Measurements from ENCODE around the gene CACNA1H.

DNA sequence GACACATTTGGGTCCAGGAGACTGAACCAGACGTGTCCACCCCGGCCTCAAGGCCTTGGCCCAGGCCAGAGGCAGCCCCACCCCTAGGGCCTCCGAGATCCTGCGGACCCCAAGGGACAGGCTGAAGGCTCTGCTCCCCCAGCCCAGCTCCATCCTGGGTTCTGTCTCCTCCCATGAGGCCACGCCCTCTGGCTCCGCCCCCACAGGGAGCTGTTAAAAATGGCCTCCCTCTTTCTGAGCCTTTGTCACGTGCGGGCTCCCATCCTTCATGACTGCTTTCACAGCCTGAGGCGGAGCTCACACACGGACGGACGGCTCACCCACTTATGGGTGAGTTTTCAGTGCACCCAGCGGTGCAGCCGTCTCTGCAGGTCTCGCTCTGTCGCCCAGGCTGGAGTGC is 6.5 kb upstream of the CACNA1H start:
- TF ChIP-seq POLR2AphosphoS5 (IDR thresholded peaks at IDR 0.05; ENCODE audit: low read depth, low read length) (no peak), SIN3A (IDR thresholded peaks at IDR 0.05; ENCODE audit: borderline replicate concordance, insufficient read depth, low read depth, low read length) (no peak)
- TF ChIP-seq, protein P1, sequence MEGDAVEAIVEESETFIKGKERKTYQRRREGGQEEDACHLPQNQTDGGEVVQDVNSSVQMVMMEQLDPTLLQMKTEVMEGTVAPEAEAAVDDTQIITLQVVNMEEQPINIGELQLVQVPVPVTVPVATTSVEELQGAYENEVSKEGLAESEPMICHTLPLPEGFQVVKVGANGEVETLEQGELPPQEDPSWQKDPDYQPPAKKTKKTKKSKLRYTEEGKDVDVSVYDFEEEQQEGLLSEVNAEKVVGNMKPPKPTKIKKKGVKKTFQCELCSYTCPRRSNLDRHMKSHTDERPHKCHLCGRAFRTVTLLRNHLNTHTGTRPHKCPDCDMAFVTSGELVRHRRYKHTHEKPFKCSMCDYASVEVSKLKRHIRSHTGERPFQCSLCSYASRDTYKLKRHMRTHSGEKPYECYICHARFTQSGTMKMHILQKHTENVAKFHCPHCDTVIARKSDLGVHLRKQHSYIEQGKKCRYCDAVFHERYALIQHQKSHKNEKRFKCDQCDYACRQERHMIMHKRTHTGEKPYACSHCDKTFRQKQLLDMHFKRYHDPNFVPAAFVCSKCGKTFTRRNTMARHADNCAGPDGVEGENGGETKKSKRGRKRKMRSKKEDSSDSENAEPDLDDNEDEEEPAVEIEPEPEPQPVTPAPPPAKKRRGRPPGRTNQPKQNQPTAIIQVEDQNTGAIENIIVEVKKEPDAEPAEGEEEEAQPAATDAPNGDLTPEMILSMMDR (IDR thresholded peaks at IDR 0.05): no peak
- TF ChIP-seq, protein P2, sequence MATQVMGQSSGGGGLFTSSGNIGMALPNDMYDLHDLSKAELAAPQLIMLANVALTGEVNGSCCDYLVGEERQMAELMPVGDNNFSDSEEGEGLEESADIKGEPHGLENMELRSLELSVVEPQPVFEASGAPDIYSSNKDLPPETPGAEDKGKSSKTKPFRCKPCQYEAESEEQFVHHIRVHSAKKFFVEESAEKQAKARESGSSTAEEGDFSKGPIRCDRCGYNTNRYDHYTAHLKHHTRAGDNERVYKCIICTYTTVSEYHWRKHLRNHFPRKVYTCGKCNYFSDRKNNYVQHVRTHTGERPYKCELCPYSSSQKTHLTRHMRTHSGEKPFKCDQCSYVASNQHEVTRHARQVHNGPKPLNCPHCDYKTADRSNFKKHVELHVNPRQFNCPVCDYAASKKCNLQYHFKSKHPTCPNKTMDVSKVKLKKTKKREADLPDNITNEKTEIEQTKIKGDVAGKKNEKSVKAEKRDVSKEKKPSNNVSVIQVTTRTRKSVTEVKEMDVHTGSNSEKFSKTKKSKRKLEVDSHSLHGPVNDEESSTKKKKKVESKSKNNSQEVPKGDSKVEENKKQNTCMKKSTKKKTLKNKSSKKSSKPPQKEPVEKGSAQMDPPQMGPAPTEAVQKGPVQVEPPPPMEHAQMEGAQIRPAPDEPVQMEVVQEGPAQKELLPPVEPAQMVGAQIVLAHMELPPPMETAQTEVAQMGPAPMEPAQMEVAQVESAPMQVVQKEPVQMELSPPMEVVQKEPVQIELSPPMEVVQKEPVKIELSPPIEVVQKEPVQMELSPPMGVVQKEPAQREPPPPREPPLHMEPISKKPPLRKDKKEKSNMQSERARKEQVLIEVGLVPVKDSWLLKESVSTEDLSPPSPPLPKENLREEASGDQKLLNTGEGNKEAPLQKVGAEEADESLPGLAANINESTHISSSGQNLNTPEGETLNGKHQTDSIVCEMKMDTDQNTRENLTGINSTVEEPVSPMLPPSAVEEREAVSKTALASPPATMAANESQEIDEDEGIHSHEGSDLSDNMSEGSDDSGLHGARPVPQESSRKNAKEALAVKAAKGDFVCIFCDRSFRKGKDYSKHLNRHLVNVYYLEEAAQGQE (IDR thresholded peaks at IDR 0.05; ENCODE audit: insufficient read depth in 1 of 2, low read depth in 2 of 2, low read length in 1 of 2): no peak
